Endothelial cell of umbilical vein (primary cell): ENCODE measurements around the gene BEND3. TPM values are rescaled to one million over a fixed set of nuclear protein-coding genes. Genes with fewer than 3 reads are reported as not detected.

Experiments used
- BruUV-seq: library from RNA; stranded (reverse); fragments of 400-500 nt; replicated peaks from 2 replicates; lab custom pipeline; 2021; lab: Mats Ljungman, UMichigan
- CTCF ChIA-PET: fragments of 300-600, 350-600 bp; sonication (Branson Sonifier 250); formaldehyde crosslinking; loops from one replicate; lab custom pipeline; 2021; ENCODE audit warnings: antibody characterized with exemption, inconsistent platforms; lab: Charles Lee
- POLR2A ChIA-PET: fragments of 300-600, 350-600 bp; sonication (Branson Sonifier 250); formaldehyde crosslinking; loops from one replicate; lab custom pipeline; 2021; ENCODE audit warnings: antibody characterized with exemption, inconsistent platforms; lab: Charles Lee
- DNase-seq: peaks from one replicate; pipeline ENCODE4 v3.0.0-alpha.2; 2011; ENCODE audit warnings: low read depth, low spot score
- FAIRE-seq: peaks from 2 replicates; lab custom pipeline; 2011; peaks lifted over from hg19 to GRCh38; lab: Jason Lieb, UNC
- H2AFZ ChIP-seq: 2 replicates; pipeline ENCODE4 v1.6.0; 2012; ENCODE audit warnings: low read depth, low read length, control low read depth, inconsistent platforms
- H3K27ac ChIP-seq: 2 replicates; pipeline ENCODE4 v1.5.1; 2011; ENCODE audit warnings: low read depth, mild to moderate bottlenecking, control low read depth, low read length, moderate library complexity; ENCODE audit not compliant: insufficient read depth
- H3K27me3 ChIP-seq, 2 experiments: 2 replicates each; pipeline versions ENCODE4 v1.6.0 to v1.6.1; 2011; ENCODE audit warnings: low read length in 2 of 2, mixed read lengths in 1 of 2; ENCODE audit not compliant: control insufficient read depth in 2 of 2, insufficient read depth in 2 of 2
- H3K36me3 ChIP-seq, 2 experiments: 2 replicates in 1 of 2; 3 replicates in 1 of 2; pipeline ENCODE4 v1.5.1; 2011; ENCODE audit warnings: low read length in 2 of 2, mild to moderate bottlenecking in 1 of 2, moderate library complexity in 1 of 2; ENCODE audit not compliant: control insufficient read depth in 2 of 2, insufficient read depth in 2 of 2; ENCODE audit errors: extremely low read depth in 1 of 2
- H3K4me1 ChIP-seq: 3 replicates; pipeline ENCODE4 v1.5.1; 2011; ENCODE audit warnings: mild to moderate bottlenecking, low read length; ENCODE audit not compliant: control insufficient read depth, insufficient read depth; ENCODE audit errors: extremely low read depth
- H3K4me2 ChIP-seq: 2 replicates; pipeline ENCODE4 v1.6.1; 2011; ENCODE audit warnings: low read length, control low read depth, mixed read lengths; ENCODE audit not compliant: insufficient read depth
- H3K4me3 ChIP-seq, 3 experiments: fragments of 200-600 bp in 1 of 3; sonication (generic), shearing (Covaris generic) in 1 of 3; replicated peaks in 1 of 3; 2 replicates each; pipeline ENCODE4 v1.5.1; 2011 to 2016; ENCODE audit warnings: control low read depth in 3 of 3, low read length in 3 of 3, mild to moderate bottlenecking in 2 of 3, inconsistent platforms in 1 of 3, low read depth in 1 of 3, moderate library complexity in 1 of 3; ENCODE audit not compliant: insufficient read depth in 1 of 3
- H3K79me2 ChIP-seq: 2 replicates; pipeline ENCODE4 v1.6.0; 2012; ENCODE audit warnings: low read length, inconsistent platforms; ENCODE audit not compliant: control insufficient read depth, insufficient read depth
- H3K9ac ChIP-seq: replicated peaks from 2 replicates; pipeline ENCODE3; 2011; ENCODE audit warnings: low read length, control low read depth; ENCODE audit not compliant: insufficient read depth; ENCODE audit errors: extremely low read depth
- H3K9me1 ChIP-seq: replicated peaks from 3 replicates; pipeline ENCODE4 v1.6.0; 2011; ENCODE audit warnings: mild to moderate bottlenecking, low read length; ENCODE audit not compliant: control insufficient read depth, insufficient read depth; ENCODE audit errors: extremely low read depth
- H3K9me3 ChIP-seq: replicated peaks from 2 replicates; pipeline ENCODE4 v1.5.1; 2012; ENCODE audit warnings: low read length, inconsistent platforms; ENCODE audit not compliant: control insufficient read depth, insufficient read depth
- H4K20me1 ChIP-seq: replicated peaks from 2 replicates; pipeline ENCODE3; 2011; ENCODE audit warnings: mild to moderate bottlenecking, low read length; ENCODE audit not compliant: control insufficient read depth, insufficient read depth; ENCODE audit errors: extremely low read depth
- CTCF ChIP-seq, 2 donors: IDR thresholded peaks; 1 replicate in 1 of 2; 2 replicates in 1 of 2; pipeline ENCODE4 v1.5.1; 2011; ENCODE audit warnings: low read length in 2 of 2, mild to moderate bottlenecking in 2 of 2, moderate library complexity in 2 of 2, control low read depth in 1 of 2, inconsistent platforms in 1 of 2, low read depth in 1 of 2; ENCODE audit not compliant: insufficient read depth in 1 of 2; ENCODE audit errors: extremely low read depth in 1 of 2
- GATA2 ChIP-seq: IDR thresholded peaks from 2 replicates; pipeline ENCODE4 v1.7.0; 2011; ENCODE audit warnings: low read depth, mild to moderate bottlenecking, moderate library complexity, mixed read lengths, low read length; ENCODE audit not compliant: insufficient read length, insufficient read depth
- JUN ChIP-seq: IDR thresholded peaks from 2 replicates; pipeline ENCODE4 v1.6.1; 2011; ENCODE audit warnings: borderline replicate concordance, low read depth; ENCODE audit not compliant: insufficient read length, insufficient read depth
- MAX ChIP-seq: IDR thresholded peaks from 2 replicates; pipeline ENCODE4 v1.6.1; 2011; ENCODE audit not compliant: insufficient read depth, insufficient read length
- MYC ChIP-seq: IDR thresholded peaks from one replicate; pipeline ENCODE4 v1.6.1; 2011; ENCODE audit warnings: mild to moderate bottlenecking, low read depth, low read length
- POLR2A ChIP-seq: IDR thresholded peaks from 2 replicates; pipeline ENCODE4 v1.6.1; 2012; ENCODE audit warnings: low read depth, mild to moderate bottlenecking, control low read depth, low read length
- POLR2AphosphoS5 ChIP-seq: IDR thresholded peaks from 2 replicates; pipeline ENCODE4 v1.6.1; 2012; ENCODE audit warnings: low read depth, mild to moderate bottlenecking, control low read depth, low read length, moderate library complexity; ENCODE audit not compliant: insufficient read depth
- dilution Hi-C: fragments of 300-500 bp; cut with MboI; formaldehyde crosslinking; loops from one replicate; pipeline ENCODE4 v1.15.0; 2019; ENCODE audit warnings: low sequenced_read_pairs; ENCODE audit not compliant: extremely low pct_ligation_motif_present
- intact Hi-C: fragments of 100-400 bp; cut with micrococcal nuclease; formaldehyde crosslinking; loops from one replicate; pipeline ENCODE4 v1.10.0; 2022
- polyA plus RNA-seq, 4 experiments: library from polyadenylated mRNA; depleted of rRNA in 3 of 4; stranded (reverse) in 3 of 4; unstranded in 1 of 4; fragments of >200 nt; gene quantifications; 2 replicates each; pipeline versions ENCODE4 v1.2.1 to v1.2.3, GENCODE V29; 2011 to 2012; ENCODE audit warnings: missing spikeins in 1 of 4
- total RNA-seq: library from RNA; stranded (reverse); gene quantifications from 2 replicates; pipeline ENCODE4 v1.2.3, GENCODE V29; 2021

The BEND3 gene
- total and polyA plus RNA-seq, 2 donors (not counting 3 experiments of a cell fraction or from before 2014, with no cell fraction given): 1.6 to 4.8 TPM

- Histone ChIP-seq H3K79me2 (no peaks in the 10 kb centered on the region), H3K4me1 (no peaks in the 10 kb centered on the region), H4K20me1 (no peaks in the 10 kb centered on the region), H3K27me3 (no peaks in the 10 kb centered on the region), H2AFZ (no peak overlapping the region), H3K9me3 (no peaks in the 10 kb centered on the region), H3K9ac (no peak overlapping the region), H3K4me3 (no peak overlapping the region), H3K36me3 (no peaks in the 10 kb centered on the region), H3K9me1 (no peaks in the 10 kb centered on the region), H3K4me2 (no peak overlapping the region), H3K27ac (no peak overlapping the region)
- TF ChIP-seq MAX (no peak), MYC (no peak), CTCF (IDR thresholded peaks at IDR 0.05; ENCODE audit: extremely low read depth in 1 of 2, insufficient read depth in 1 of 2, low read depth in 1 of 2, low read length in 2 of 2) (no peak), POLR2AphosphoS5 (no peak), JUN (no peak), POLR2A (no peak), GATA2 (no peak)
- no peak for DNase-seq
- no peak for FAIRE-seq
- CTCF ChIA-PET: no interaction called here
- POLR2A ChIA-PET: interaction anchor here (0.5 kb wide), 1 partner anchor 11 kb away, joined by 3 read pairs; no protein-coding TSS in a partner anchor
- dilution Hi-C loops (no loop called here), intact Hi-C loops (no loop called here)
- no TSS peak for BruUV-seq
Measured at GRCh38 chr6:107108201-107108890, 7.0 kb downstream of the BEND3 start.
